ENCODE results near the gene ZSCAN23. TPM values are rescaled to one million over a fixed set of nuclear protein-coding genes. Genes with fewer than 3 reads are reported as not detected.
"Not testable (repeated sequence)": the region's sequence is repeated elsewhere in the genome, so short reads cannot be mapped to it uniquely, and the experiment has no call there.

ZSCAN23 gene
- total RNA-seq, 1 donor from 2014 or later = 0.07 TPM

- no peak for DNase-seq (ENCODE audit: low read depth, low spot score)
These were observed 705 bp downstream of the ZSCAN23 start for GRCh38 chr6:28442586-28442985.

- DNase-seq (ENCODE audit: low read depth, low spot score) = no peak
These were observed 6.9 kb downstream of the ZSCAN23 start for GRCh38 chr6:28436404-28436803.

- no peak for DNase-seq (ENCODE audit: low read depth, low spot score)
These were observed 10.2 kb downstream of the ZSCAN23 start for GRCh38 chr6:28433119-28433518.

GRCh38 chr6:28429781-28430180 is 13.5 kb downstream of the ZSCAN23 start:
- DNase-seq (ENCODE audit: low read depth, low spot score) = no peak

- no peak for DNase-seq (ENCODE audit: low read depth, low spot score)
These were observed 17.2 kb downstream of the ZSCAN23 start for GRCh38 chr6:28425944-28426541.

GRCh38 chr6:28424163-28424562 is 19.1 kb downstream of the ZSCAN23 start:
- no peak for DNase-seq (ENCODE audit: low read depth, low spot score)

- no peak for DNase-seq (ENCODE audit: low read depth, low spot score)
These were observed 19.7 kb downstream of the ZSCAN23 start for GRCh38 chr6:28423546-28423945.

GRCh38 chr6:28413681-28414080 is 29.6 kb downstream of the ZSCAN23 start:
- no peak for DNase-seq (ENCODE audit: low read depth, low spot score)

GRCh38 chr6:28410767-28411166 is 32.5 kb downstream of the ZSCAN23 start:
- DNase-seq (ENCODE audit: low read depth, low spot score) = no peak

GRCh38 chr6:28408076-28408802 is 35.1 kb downstream of the ZSCAN23 start:
- DNase-seq (ENCODE audit: low read depth, low spot score) = no peak

- DNase-seq (ENCODE audit: low read depth, low spot score) = no peak
These were observed 35.9 kb downstream of the ZSCAN23 start for GRCh38 chr6:28407401-28407800.

GRCh38 chr6:28403923-28404322 is 39.4 kb downstream of the ZSCAN23 start:
- not testable (repeated sequence) for DNase-seq (ENCODE audit: low read depth, low spot score)

- DNase-seq (ENCODE audit: low read depth, low spot score) = no peak
These were observed 41.1 kb downstream of the ZSCAN23 start for GRCh38 chr6:28402197-28402596.

GRCh38 chr6:28401172-28401571 is 42.1 kb downstream of the ZSCAN23 start:
- no peak for DNase-seq (ENCODE audit: low read depth, low spot score)

GRCh38 chr6:28400122-28400451 is 43.2 kb downstream of the ZSCAN23 start:
- DNase-seq (ENCODE audit: low read depth, low spot score) = no peak

GRCh38 chr6:28399350-28400121 is 43.8 kb downstream of the ZSCAN23 start, which contains the start of gene ZSCAN12:
Gene ZSCAN12, minus strand, starts transcription at chr6:28399747. Its CDS starts 1,342 bp downstream, at chr6:28398405.
- DNase-seq (ENCODE audit: low read depth, low spot score) = peak; percentile 58

- DNase-seq (ENCODE audit: low read depth, low spot score) = no peak
These were observed 47.4 kb downstream of the ZSCAN23 start for GRCh38 chr6:28395918-28396317.

- no peak for DNase-seq (ENCODE audit: low read depth, low spot score)
These were observed 49.2 kb downstream of the ZSCAN23 start for GRCh38 chr6:28393912-28394662.

- no peak for DNase-seq (ENCODE audit: low read depth, low spot score)
These were observed 52.6 kb downstream of the ZSCAN23 start for GRCh38 chr6:28390688-28391087.

- no peak for DNase-seq (ENCODE audit: low read depth, low spot score)
These were observed 59.2 kb downstream of the ZSCAN23 start for GRCh38 chr6:28384143-28384533.

- peak; percentile 75 for DNase-seq (ENCODE audit: low read depth, low spot score)
These were observed 59.8 kb downstream of the ZSCAN23 start for GRCh38 chr6:28383235-28384142.

Data from pulmonary artery endothelial cell (primary cell).